Esophagus (tissue), 2 donors: ENCODE measurements around the gene KXD1. TPM values are rescaled to one million over a fixed set of nuclear protein-coding genes. Genes with fewer than 3 reads are reported as not detected.
"Not testable (repeated sequence)": the region's sequence is repeated elsewhere in the genome, so short reads cannot be mapped to it uniquely, and the experiment has no call there.

Experiments used
- H3K27ac ChIP-seq, 2 donors: one replicate each; pipeline ENCODE4 v1.5.1; 2013; ENCODE audit warnings: low read depth in 2 of 2, mild to moderate bottlenecking in 2 of 2, inconsistent platforms in 1 of 2, low read length in 1 of 2, moderate library complexity in 1 of 2
- H3K27me3 ChIP-seq, 2 donors: one replicate each; pipeline ENCODE4 v1.6.1; 2013; ENCODE audit warnings: low read length in 2 of 2, control low read depth in 1 of 2, mild to moderate bottlenecking in 1 of 2; ENCODE audit not compliant: insufficient read depth in 2 of 2, control insufficient read depth in 1 of 2
- H3K36me3 ChIP-seq, 2 donors: one replicate each; pipeline ENCODE4 v1.6.1; 2013; ENCODE audit warnings: low read length in 1 of 2; ENCODE audit not compliant: control insufficient read depth in 2 of 2, insufficient read depth in 2 of 2
- H3K4me1 ChIP-seq, 2 donors: one replicate each; pipeline ENCODE4 v1.6.1; 2013; ENCODE audit warnings: low read length in 1 of 2; ENCODE audit not compliant: control insufficient read depth in 2 of 2, insufficient read depth in 2 of 2
- H3K4me3 ChIP-seq, 2 donors: one replicate each; pipeline ENCODE4 v1.5.1; 2013; ENCODE audit warnings: low read length in 2 of 2, mild to moderate bottlenecking in 2 of 2, low read depth in 1 of 2, moderate library complexity in 1 of 2
- H3K9me3 ChIP-seq, 2 donors: one replicate each; pipeline ENCODE4 v1.6.1; 2013; ENCODE audit warnings: mild to moderate bottlenecking in 2 of 2, low read depth in 1 of 2, low read length in 1 of 2, moderate library complexity in 1 of 2; ENCODE audit not compliant: control insufficient read depth in 2 of 2, insufficient read depth in 1 of 2
- WGBS, 2 donors: extraction: QIAGEN DNeasy Blood & Tissue Kit; methylation state at CpG; one replicate each; pipeline ENCODE4 v1.1.7; 2013; 5-methylcytosine and 5-hydroxymethylcytosine counted together
- polyA plus RNA-seq, 2 donors: library from polyadenylated mRNA; stranded (reverse); fragments of 200-250 nt; gene quantifications; one replicate each; pipeline ENCODE4 v1.2.3, GENCODE V29; 2013
- donor health status: healthy with polysubstance abuse.
- donor health status: Bipolar disorder and iron deficiency.

Gene KXD1
- polyA plus RNA-seq, 2 donors = 43.7 to 68.1 TPM

DNA sequence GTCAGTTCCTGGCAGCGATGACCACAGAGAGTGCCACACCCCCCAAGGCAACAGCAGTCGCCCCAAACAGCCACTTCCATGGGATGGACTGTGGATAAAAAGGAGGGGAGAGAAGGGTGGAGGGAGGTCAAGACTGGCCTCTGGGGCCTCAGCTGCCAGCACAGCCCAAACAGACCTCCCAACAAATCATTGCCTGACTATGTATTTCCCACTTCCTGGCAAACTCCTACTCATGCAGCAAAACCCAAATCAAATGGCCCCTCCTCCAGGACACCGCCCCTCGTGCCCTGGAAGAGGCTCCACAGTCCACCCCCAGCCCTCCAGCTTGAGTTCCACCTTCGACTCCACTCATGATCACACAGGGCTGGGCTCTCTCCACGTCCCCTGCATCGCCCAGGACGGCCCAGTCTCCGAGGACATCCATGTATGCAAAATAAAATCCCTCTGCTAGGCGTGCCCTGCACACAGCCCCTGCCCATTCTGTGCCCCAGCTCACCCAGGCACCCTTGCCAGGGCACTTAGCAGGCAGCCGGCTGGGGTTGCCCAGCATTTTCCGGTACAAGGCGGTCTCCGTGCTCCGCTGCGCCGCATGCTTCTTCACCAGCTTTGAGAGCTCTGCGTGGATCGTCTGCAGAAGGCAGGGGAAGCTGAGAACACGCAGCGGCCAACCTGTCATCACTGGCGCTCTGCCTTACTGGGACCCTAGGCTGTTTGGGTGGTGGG is 25.3 kb upstream of the KXD1 start:
- H3K36me3 ChIP-seq = peaks cover 7 to 38% of the 10 kb centered on the region in 2 donors
- H3K4me1 ChIP-seq = no peaks in the 10 kb centered on the region
- no peak overlapping the region for H3K27ac ChIP-seq
- H3K27me3 ChIP-seq = no peaks in the 10 kb centered on the region
- no peaks in the 10 kb centered on the region for H3K9me3 ChIP-seq
- no peak overlapping the region for H3K4me3 ChIP-seq
- 96 to 98% methylated on average over 22 of the region's 22 CpGs for whole genome bisulfite sequencing, 2 donors

DNA sequence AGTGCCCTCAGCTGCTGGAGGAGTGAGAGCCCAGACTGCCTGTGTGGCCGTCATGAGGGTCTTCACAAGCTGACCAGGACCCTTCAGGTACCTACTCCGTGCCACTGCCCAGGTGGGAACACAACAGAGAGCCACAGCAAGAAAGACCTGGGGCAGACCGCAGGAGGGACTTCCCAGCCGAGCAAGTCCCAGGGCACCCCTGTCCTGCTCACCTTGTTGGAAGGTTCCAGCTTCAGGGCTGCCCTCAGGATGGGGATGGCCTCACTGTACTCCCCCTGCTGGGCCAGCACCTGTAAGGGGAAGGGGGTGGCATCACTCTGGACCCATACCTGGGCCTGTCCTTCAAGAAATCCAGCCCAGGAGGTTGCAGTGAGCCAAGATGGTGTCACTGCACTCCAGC is 24.6 kb upstream of the KXD1 start:
- no peaks in the 10 kb centered on the region for H3K27me3 ChIP-seq
- H3K27ac ChIP-seq = no peak overlapping the region
- no peak overlapping the region for H3K4me3 ChIP-seq
- no peaks in the 10 kb centered on the region for H3K4me1 ChIP-seq
- WGBS, 2 donors = 92 to 94% methylated on average over 4 of the region's 4 CpGs
- peaks cover 7 to 44% of the 10 kb centered on the region in 2 donors for H3K36me3 ChIP-seq
- H3K9me3 ChIP-seq = no peaks in the 10 kb centered on the region

DNA sequence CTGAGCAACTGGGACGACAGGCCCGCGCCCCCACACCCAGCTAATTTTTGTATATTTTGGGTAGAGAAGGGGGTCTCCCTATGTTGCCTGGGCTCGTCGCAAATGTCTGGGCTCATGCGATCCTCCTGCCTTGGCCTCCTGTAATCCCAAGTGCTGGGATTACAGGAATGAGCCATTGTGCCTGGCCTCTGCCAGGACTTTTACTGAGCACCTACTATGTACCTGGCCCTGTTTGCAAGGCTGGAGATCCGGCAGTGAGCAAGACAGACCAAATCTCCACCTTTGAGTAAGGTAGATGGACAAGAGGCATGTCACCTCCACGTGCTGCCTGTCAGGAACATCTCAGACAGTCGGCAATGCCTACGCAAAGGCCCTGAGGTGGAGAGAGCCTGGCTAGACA is 21.2 kb upstream of the KXD1 start:
- no peaks in the 10 kb centered on the region for H3K27me3 ChIP-seq
- H3K4me3 ChIP-seq = no peak overlapping the region
- no peaks in the 10 kb centered on the region for H3K4me1 ChIP-seq
- WGBS, 2 donors = 94 to 95% methylated on average over 10 of the region's 10 CpGs
- H3K9me3 ChIP-seq = no peaks in the 10 kb centered on the region
- peaks cover 7 to 59% of the 10 kb centered on the region in 2 donors for H3K36me3 ChIP-seq
- H3K27ac ChIP-seq = no peak overlapping the region

DNA sequence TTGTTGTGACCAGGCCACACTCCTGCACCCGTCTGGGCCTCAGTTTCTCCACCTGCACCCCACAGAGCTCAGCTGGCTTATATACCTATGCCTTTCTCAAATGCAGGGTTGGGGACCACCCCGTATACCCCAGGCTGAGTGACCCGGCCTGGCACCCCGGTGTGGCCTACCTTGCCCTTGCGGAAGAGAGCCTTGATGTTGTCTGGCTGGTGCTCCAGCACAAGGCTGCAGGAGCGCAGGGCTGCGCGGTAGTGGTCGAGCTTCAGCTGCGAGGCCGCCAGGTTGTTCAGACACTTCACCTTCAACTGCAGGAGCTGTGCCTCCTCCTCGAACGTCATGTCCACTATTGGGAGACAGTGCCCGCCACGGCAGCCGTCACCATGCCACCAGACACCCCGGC is 20.2 kb upstream of the KXD1 start:
- Histone ChIP-seq H3K4me3 (no peak overlapping the region), H3K36me3 (peaks cover 2 to 55% of the 10 kb centered on the region in 2 donors), H3K27me3 (no peaks in the 10 kb centered on the region), H3K4me1 (peaks cover 0 to 2% of the 10 kb centered on the region in 2 donors), H3K27ac (no peak overlapping the region), H3K9me3 (no peaks in the 10 kb centered on the region)
- WGBS, 2 donors = 94 to 96% methylated on average over 17 of the region's 17 CpGs

DNA sequence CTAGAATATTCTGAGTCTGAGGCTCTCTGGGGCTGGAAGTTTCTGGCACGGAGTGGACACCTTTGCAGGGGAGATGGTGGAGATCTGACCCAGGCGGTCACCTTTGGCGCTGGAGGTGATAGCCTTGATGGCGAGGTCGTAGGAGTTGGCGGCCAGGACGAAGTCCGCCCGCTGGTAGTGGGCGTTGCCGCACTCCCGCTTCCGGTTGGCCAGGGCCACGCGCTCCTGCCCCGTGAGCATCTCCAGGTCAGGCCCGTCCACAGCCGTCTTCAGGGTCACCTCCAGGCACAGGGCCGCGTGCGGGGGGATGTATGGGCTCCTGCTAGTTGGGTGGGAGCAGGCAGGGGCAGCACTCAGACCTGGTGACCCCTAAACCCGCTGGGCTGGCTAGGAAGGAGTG is 19.6 kb upstream of the KXD1 start:
- 91 to 95% methylated on average over 22 of the region's 22 CpGs for WGBS, 2 donors

DNA sequence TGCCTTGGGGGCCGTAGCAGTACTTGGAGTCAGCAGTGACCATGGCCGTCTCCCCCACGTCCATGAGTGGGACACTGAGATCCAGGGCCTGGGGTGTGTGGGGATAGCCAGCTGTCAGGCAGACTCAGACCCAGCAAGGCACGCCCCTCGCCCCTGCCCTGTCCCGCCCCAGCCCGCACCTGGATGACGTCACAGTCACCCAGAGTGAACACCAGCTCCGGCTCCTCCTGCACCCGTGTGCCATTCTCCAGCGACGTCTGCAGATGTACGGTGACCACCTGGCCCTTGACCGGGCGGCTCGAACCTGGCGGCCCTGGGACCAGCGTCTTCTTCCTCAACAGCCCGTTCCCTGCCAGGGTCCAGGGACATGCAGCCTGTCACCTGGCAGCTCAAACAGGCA is 18.3 kb upstream of the KXD1 start:
- H3K27me3 ChIP-seq = no peaks in the 10 kb centered on the region
- peaks cover 0 to 45% of the 10 kb centered on the region in 2 donors for H3K36me3 ChIP-seq
- peaks cover 0 to 2% of the 10 kb centered on the region in 2 donors for H3K4me1 ChIP-seq
- no peak overlapping the region for H3K4me3 ChIP-seq
- 95 to 96% methylated on average over 19 of the region's 19 CpGs for WGBS, 2 donors
- H3K27ac ChIP-seq = no peak overlapping the region
- H3K9me3 ChIP-seq = no peaks in the 10 kb centered on the region

More for the DNA sequence above, 19.6 kb upstream of the KXD1 start:
- no peaks in the 10 kb centered on the region for H3K27me3 ChIP-seq
- peaks cover 0 to 2% of the 10 kb centered on the region in 2 donors for H3K4me1 ChIP-seq
- H3K9me3 ChIP-seq = no peaks in the 10 kb centered on the region
- peaks cover 0 to 48% of the 10 kb centered on the region in 2 donors for H3K36me3 ChIP-seq
- no peak overlapping the region for H3K27ac ChIP-seq
- H3K4me3 ChIP-seq = no peak overlapping the region

DNA sequence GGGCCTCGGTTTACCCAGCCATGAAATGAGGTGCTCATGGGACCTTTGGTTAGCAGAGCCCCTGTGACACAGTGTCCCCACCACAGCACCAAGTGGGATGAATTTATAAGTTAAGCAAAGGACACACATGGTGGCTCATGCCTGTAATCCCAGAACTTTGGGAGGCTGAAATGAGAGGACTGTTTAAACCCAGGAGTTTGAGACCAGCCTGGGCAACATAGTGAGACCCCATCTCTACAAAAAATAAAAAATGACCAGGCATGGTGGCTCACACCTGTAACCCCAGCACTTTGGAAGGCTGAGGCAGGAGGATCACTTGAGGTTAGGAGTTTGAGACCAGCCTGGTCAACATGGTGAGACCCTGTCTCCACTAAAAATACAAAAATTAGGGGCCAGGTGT is 17.5 kb upstream of the KXD1 start:
- not testable (repeated sequence) for H3K4me1 ChIP-seq, H3K27me3 ChIP-seq, H3K9me3 ChIP-seq, H3K4me3 ChIP-seq, H3K27ac ChIP-seq
- 94 to 99% methylated on average over 1 of the region's 1 CpG for WGBS, 2 donors
- peaks cover 0 to 44% of the 10 kb centered on the region in 2 donors for H3K36me3 ChIP-seq

DNA sequence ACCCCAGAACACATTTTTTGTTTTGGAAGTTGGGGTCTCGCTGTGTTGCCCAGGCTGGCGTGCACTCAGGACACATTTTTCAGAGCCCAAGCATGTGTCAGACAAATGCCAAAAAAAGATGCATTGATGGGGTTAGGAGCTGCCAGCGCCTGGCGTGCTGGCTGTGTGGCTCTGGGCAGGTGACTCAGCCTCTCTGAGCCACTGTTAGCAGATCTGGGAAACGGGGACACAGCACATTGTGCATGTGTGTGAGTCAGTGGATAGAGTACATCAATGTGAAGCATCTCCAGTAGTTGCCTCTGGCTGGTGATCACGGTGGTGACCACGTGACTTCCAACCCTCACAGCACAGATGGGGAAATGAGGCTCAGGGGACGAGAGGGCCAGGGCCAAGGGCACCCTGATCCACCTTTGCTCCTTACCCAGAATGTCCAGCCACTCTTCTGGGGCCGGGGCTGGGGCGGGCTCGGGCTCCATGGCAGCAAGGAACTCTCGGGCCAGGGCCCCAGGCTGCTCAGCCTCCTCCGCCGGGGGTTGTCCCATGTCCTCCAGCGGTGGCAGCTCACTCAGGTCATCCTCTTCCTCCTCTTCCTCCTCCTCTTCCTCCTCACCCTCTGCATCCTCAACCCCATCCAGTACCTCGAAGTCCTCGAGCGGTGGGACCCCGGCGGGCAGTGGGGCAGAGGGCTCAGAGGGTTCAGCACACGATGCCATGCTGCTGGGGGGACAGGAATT is 16.2 kb upstream of the KXD1 start:
- H3K4me3 ChIP-seq = no peak overlapping the region
- H3K9me3 ChIP-seq = no peaks in the 10 kb centered on the region
- H3K4me1 ChIP-seq = peaks cover 0 to 2% of the 10 kb centered on the region in 2 donors
- H3K27ac ChIP-seq = peak overlapping the region in 1 of 2 donors; percentile 50
- WGBS, 2 donors = 85 to 86% methylated on average over 21 of the region's 21 CpGs
- peaks cover 0 to 36% of the 10 kb centered on the region in 2 donors for H3K36me3 ChIP-seq
- H3K27me3 ChIP-seq = no peaks in the 10 kb centered on the region

DNA sequence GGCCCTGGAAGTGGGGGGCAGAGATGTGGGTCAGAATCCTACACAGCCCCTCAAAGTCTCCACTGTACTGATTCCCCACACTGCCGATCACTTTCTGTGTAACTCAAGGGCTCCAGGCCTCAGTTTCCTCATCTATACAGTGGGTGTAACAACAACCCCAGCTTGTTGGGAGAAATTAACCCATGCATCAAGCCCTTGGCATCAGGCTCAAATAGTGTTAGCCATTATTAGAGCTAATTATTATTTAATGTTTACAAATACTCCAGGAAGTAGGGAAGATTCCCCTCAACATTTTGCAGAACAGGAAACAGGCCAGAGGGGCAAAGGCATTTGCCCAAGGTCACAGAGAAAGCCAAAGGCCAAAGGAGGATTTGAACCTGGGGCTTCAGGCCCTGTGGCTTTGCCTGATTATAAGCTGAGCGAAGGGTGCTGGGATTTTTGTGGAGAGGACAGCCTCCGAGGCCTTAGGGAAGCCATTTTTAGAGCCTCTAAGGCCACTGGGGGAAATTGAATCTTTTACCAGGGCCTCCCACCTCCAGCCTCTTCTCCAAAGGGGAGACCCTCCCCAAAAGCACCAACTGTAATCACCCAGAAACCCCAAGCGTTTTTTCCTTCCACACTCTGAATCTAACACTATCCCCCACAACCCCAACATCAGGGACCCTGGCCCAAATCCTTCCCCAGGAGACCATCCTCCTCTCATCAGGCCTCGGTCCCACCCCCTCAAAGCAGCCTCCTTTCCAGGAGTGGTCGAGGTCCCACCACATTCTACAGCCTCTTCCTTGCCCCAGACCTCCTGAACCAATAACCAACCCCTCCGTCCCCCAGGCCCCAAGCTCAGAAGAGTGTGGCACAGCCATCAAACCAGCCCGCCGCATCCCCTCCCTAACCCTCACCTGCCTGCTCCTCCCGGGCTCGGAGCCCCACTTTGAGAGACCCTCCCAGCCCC is 15.4 kb upstream of the KXD1 start:
- peak overlapping the region; percentile 92 to 94 for H3K27ac ChIP-seq
- WGBS, 2 donors = 14 to 17% methylated on average over 11 of the region's 11 CpGs
- no peaks in the 10 kb centered on the region for H3K9me3 ChIP-seq

More for the DNA sequence above, 15.4 kb upstream of the KXD1 start:
- Histone ChIP-seq H3K27me3 (no peaks in the 10 kb centered on the region), H3K4me3 (peak overlapping the region; percentile 90 to 91), H3K36me3 (peaks cover 0 to 29% of the 10 kb centered on the region in 2 donors), H3K4me1 (peaks cover 0 to 2% of the 10 kb centered on the region in 2 donors)
